SU-DHL-6 (cell line): ENCODE data around the gene TBC1D32.

Source experiments
- H2AFZ ChIP-seq: fragments of 200-600 bp; sonication (generic); 2 replicates; pipeline ENCODE4 v1.6.1; 2014; ENCODE audit warnings: low read depth, mild to moderate bottlenecking, moderate library complexity, mixed read lengths, antibody characterized with exemption, low read length; ENCODE audit not compliant: severe bottlenecking
- H3F3A ChIP-seq: fragments of 200-600 bp; shearing (Covaris generic); 2 replicates; pipeline ENCODE4 v1.6.0; 2016; ENCODE audit warnings: antibody characterized with exemption, mild to moderate bottlenecking; ENCODE audit not compliant: insufficient read depth
- H3K27ac ChIP-seq: fragments of 200-600 bp; sonication (generic); 2 replicates; pipeline ENCODE4 v1.5.1; 2016; ENCODE audit warnings: low read depth, mild to moderate bottlenecking, low read length, moderate library complexity, mixed read lengths
- H3K27me3 ChIP-seq: fragments of 200-600 bp; sonication (generic), shearing (Covaris generic); 2 replicates; pipeline ENCODE4 v1.6.0; 2014; ENCODE audit warnings: mild to moderate bottlenecking, low read length
- H3K36me3 ChIP-seq: fragments of 200-600 bp; sonication (generic); 2 replicates; pipeline ENCODE4 v1.6.1; 2014; ENCODE audit warnings: mild to moderate bottlenecking, low read length, mixed read lengths
- H3K4me2 ChIP-seq: fragments of 300-600, 200-600 bp; shearing (Covaris generic), sonication (generic); 2 replicates; pipeline ENCODE4 v1.6.0; 2014; ENCODE audit warnings: low read length, low read depth, mild to moderate bottlenecking; ENCODE audit not compliant: poor library complexity, severe bottlenecking
- H3K4me3 ChIP-seq: fragments of 200-600 bp; sonication (generic); 2 replicates; pipeline ENCODE4 v1.5.1; 2014; ENCODE audit warnings: antibody characterized with exemption, low read length, mild to moderate bottlenecking, mixed read lengths; ENCODE audit not compliant: insufficient read depth, poor library complexity, severe bottlenecking
- H3K79me2 ChIP-seq: fragments of 200-600 bp; sonication (generic); 2 replicates; pipeline ENCODE4 v1.6.1; 2014; ENCODE audit warnings: mild to moderate bottlenecking, low read length, moderate library complexity; ENCODE audit not compliant: insufficient read depth
- H3K9ac ChIP-seq: fragments of 200-600 bp; sonication (generic); 2 replicates; pipeline ENCODE4 v1.7.0; 2014; ENCODE audit warnings: mild to moderate bottlenecking, low read length
- H3K9me2 ChIP-seq: fragments of 200-600 bp; sonication (generic); replicated peaks from 2 replicates; pipeline ENCODE4 v1.6.1; 2014; ENCODE audit warnings: low read length; ENCODE audit not compliant: insufficient read depth
- H3K9me3 ChIP-seq: fragments of 200-600 bp; sonication (generic); 2 replicates; pipeline ENCODE4 v1.6.1; 2014; ENCODE audit warnings: low read length, mixed read lengths; ENCODE audit not compliant: insufficient read depth
- H4K20me1 ChIP-seq: fragments of 200-600 bp; sonication (generic); 2 replicates; pipeline ENCODE4 v1.6.1; 2014; ENCODE audit warnings: low read depth, mild to moderate bottlenecking, antibody characterized with exemption, low read length, moderate library complexity, mixed read lengths
- EZH2phosphoT487 ChIP-seq: fragments of 200-600 bp; sonication (generic), shearing (Covaris generic); conservative IDR thresholded peaks from 2 replicates; pipeline ENCODE4 v1.6.1; 2018; ENCODE audit warnings: mild to moderate bottlenecking, antibody characterized with exemption, low read length, moderate library complexity, mixed read lengths
- TF ChIP-seq, protein P1 (sequence below): fragments of 200-600 bp; sonication (generic); IDR thresholded peaks from one replicate; pipeline ENCODE4 v1.5.1; 2017; ENCODE audit warnings: antibody characterized with exemption, mild to moderate bottlenecking, low read length, moderate library complexity; ENCODE audit not compliant: insufficient read depth, poor library complexity, severe bottlenecking

The TBC1D32 gene

GRCh38 chr6:121236984-121237383 is 97.3 kb downstream of the TBC1D32 start:
- no peak overlapping the region for H3K4me3 ChIP-seq
- no peak overlapping the region for H3K9ac ChIP-seq
- no peaks in the 10 kb centered on the region for H3K79me2 ChIP-seq
- H3K36me3 ChIP-seq = no peaks in the 10 kb centered on the region
- H3K27me3 ChIP-seq = no peaks in the 10 kb centered on the region
- TF ChIP-seq, protein P1, sequence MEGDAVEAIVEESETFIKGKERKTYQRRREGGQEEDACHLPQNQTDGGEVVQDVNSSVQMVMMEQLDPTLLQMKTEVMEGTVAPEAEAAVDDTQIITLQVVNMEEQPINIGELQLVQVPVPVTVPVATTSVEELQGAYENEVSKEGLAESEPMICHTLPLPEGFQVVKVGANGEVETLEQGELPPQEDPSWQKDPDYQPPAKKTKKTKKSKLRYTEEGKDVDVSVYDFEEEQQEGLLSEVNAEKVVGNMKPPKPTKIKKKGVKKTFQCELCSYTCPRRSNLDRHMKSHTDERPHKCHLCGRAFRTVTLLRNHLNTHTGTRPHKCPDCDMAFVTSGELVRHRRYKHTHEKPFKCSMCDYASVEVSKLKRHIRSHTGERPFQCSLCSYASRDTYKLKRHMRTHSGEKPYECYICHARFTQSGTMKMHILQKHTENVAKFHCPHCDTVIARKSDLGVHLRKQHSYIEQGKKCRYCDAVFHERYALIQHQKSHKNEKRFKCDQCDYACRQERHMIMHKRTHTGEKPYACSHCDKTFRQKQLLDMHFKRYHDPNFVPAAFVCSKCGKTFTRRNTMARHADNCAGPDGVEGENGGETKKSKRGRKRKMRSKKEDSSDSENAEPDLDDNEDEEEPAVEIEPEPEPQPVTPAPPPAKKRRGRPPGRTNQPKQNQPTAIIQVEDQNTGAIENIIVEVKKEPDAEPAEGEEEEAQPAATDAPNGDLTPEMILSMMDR = no peak
- no peak for TF ChIP-seq EZH2phosphoT487
- H3K9me2 ChIP-seq = no peaks in the 10 kb centered on the region
- H2AFZ ChIP-seq = no peak overlapping the region
- no peaks in the 10 kb centered on the region for H3F3A ChIP-seq
- H3K4me2 ChIP-seq = no peak overlapping the region
- no peak overlapping the region for H3K27ac ChIP-seq
- no peaks in the 10 kb centered on the region; the same call in 1 of the 2 replicates for H4K20me1 ChIP-seq
- H3K9me3 ChIP-seq = no peaks in the 10 kb centered on the region

DNA sequence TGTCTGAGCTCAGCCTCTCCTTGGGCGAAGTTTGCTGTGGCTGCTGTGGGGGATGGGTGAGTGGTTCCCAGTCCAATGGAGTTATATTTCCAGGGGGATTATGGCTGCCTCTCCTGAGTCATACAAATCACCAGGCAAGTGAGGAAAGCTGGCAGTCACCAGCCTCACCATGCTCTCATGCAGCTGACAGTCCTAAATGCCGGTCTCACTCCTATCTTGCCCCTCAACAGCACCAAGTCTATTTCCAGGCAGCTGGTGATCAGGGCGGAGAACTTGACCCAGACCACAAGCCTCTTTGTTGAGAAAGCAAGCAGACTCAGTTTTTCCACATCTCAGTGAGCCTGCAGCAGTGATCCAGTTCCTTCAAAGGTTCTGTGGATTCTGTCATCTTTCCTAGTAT is 98.9 kb downstream of the TBC1D32 start:
- Histone ChIP-seq H4K20me1 (no peaks in the 10 kb centered on the region; the same call in 1 of the 2 replicates), H3K79me2 (no peaks in the 10 kb centered on the region), H2AFZ (no peak overlapping the region), H3K36me3 (no peaks in the 10 kb centered on the region), H3K9me2 (no peaks in the 10 kb centered on the region), H3F3A (no peaks in the 10 kb centered on the region), H3K27ac (no peak overlapping the region), H3K4me3 (no peak overlapping the region), H3K4me2 (no peak overlapping the region), H3K9ac (no peak overlapping the region), H3K9me3 (no peaks in the 10 kb centered on the region), H3K27me3 (no peaks in the 10 kb centered on the region)
- no peak for TF ChIP-seq EZH2phosphoT487
- TF ChIP-seq, protein P1 = no peak

DNA sequence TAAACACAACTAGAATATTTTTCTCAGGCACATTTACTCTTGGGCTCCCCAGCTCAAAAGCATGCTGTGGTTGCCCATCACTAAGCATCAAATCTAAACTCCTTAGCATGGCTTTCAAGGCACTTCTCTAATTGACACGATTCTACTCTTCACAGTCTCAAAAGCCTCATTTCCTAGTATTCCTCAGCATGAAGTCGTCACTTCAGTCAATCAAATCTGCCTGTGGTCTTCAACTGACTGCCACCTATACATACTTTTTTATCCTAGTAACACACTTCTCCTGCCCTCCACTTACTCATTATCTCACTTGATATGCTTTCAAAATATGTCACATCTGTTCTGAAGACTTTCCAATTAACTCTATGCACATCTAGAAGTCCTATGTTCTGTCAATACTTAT is 110.3 kb downstream of the TBC1D32 start:
- Histone ChIP-seq H3K27me3 (no peaks in the 10 kb centered on the region), H3K9ac (no peak overlapping the region), H3K27ac (no peak overlapping the region), H2AFZ (no peak overlapping the region), H3K79me2 (no peaks in the 10 kb centered on the region), H3K4me2 (no peak overlapping the region), H3K36me3 (no peaks in the 10 kb centered on the region), H3K9me3 (no peaks in the 10 kb centered on the region), H3F3A (no peaks in the 10 kb centered on the region), H3K9me2 (no peaks in the 10 kb centered on the region), H3K4me3 (no peak overlapping the region), H4K20me1 (no peaks in the 10 kb centered on the region)
- no peak for TF ChIP-seq EZH2phosphoT487
- TF ChIP-seq, protein P1 = no peak

- no peaks in the 10 kb centered on the region for H3K9me2 ChIP-seq
- no peak overlapping the region for H2AFZ ChIP-seq
- H3K79me2 ChIP-seq = no peaks in the 10 kb centered on the region
- no peaks in the 10 kb centered on the region for H3K36me3 ChIP-seq
- TF ChIP-seq, protein P1 = no peak
- TF ChIP-seq EZH2phosphoT487 = no peak
- H3K9me3 ChIP-seq = no peaks in the 10 kb centered on the region
- no peak overlapping the region for H3K9ac ChIP-seq
- no peaks in the 10 kb centered on the region for H3K27me3 ChIP-seq
- H4K20me1 ChIP-seq = no peaks in the 10 kb centered on the region
- H3K4me2 ChIP-seq = no peak overlapping the region
- H3K27ac ChIP-seq = no peak overlapping the region
- H3F3A ChIP-seq = no peaks in the 10 kb centered on the region
- H3K4me3 ChIP-seq = no peak overlapping the region
Observed at GRCh38 chr6:121223212-121223611, 111.1 kb downstream of the TBC1D32 start.
